A549 (cell line): Measurements from ENCODE around the gene LNPEP. TPM values are rescaled to one million over a fixed set of nuclear protein-coding genes. Genes with fewer than 3 reads are reported as not detected.

Source experiments
- ATAC-seq, 2 experiments: fragments of 200-7000 bp in 1 of 2; fragments of >200 bp in 1 of 2; cut with Nextera tagmentation in 1 of 2; cut with Tn5 transposase in 1 of 2; 3 replicates each; pipeline versions ENCODE4 v1.8.0 to v1.9.1; 2018 to 2020; ENCODE audit warnings: mild to moderate bottlenecking in 1 of 2, moderate library complexity in 1 of 2
- CTCF ChIA-PET: fragments of 300-600 bp; sonication (Branson Sonifier 250); formaldehyde crosslinking; extraction: SDS; loops from one replicate; lab custom pipeline; 2021; ENCODE audit warnings: antibody characterized with exemption, inconsistent platforms; lab: Yijun Ruan, JAX
- POLR2A ChIA-PET: fragments of 350-600 bp; formaldehyde crosslinking; extraction: SDS; loops from one replicate; lab custom pipeline; 2021; ENCODE audit warnings: antibody characterized with exemption, inconsistent platforms; lab: Yijun Ruan, JAX
- DNase-seq, 2 experiments: peaks; one replicate each; pipeline versions ENCODE4 v3.0.0 to v3.0.0-alpha.2; 2011 to 2016; ENCODE audit warnings: low read depth in 1 of 2, low spot score in 1 of 2
- FAIRE-seq: peaks from 2 replicates; lab custom pipeline; 2011; peaks lifted over from hg19 to GRCh38; lab: Jason Lieb, UNC
- H3K27ac ChIP-seq, 2 experiments: fragments of >200 bp; sonication (Bioruptor Twin); formaldehyde crosslinking; 3 replicates each; pipeline ENCODE4 v1.5.1; 2016 to 2017
- H3K4me1 ChIP-seq: fragments of >200 bp; sonication (Bioruptor Twin); formaldehyde crosslinking; 3 replicates; pipeline ENCODE4 v1.6.1; 2016
- H3K4me2 ChIP-seq: fragments of >200 bp; sonication (Bioruptor Twin); formaldehyde crosslinking; 3 replicates; pipeline ENCODE4 v1.6.1; 2016
- H3K4me3 ChIP-seq: fragments of >200 bp; sonication (Bioruptor Twin); formaldehyde crosslinking; 3 replicates; pipeline ENCODE4 v1.5.1; 2016
- H3K9me3 ChIP-seq: fragments of >200 bp; sonication (Bioruptor Twin); formaldehyde crosslinking; 3 replicates; pipeline ENCODE4 v1.6.1; 2016
- CEBPB ChIP-seq, 2 experiments: fragments of >200 bp in 1 of 2; sonication (Bioruptor Twin) in 1 of 2; formaldehyde crosslinking in 1 of 2; IDR thresholded peaks; 2 replicates each; pipeline ENCODE4 v1.6.1; 2012 to 2016
- CHD2 ChIP-seq: fragments of 150-350 bp; IDR thresholded peaks from 2 replicates; pipeline ENCODE4 v1.6.1; 2014; ENCODE audit warnings: low read length; ENCODE audit not compliant: partially characterized antibody
- EHMT2 ChIP-seq: fragments of 200-600 bp; sonication (generic); IDR thresholded peaks from 2 replicates; pipeline ENCODE4 v1.6.1; 2016; ENCODE audit warnings: antibody characterized with exemption, low read depth, mild to moderate bottlenecking, moderate library complexity
- FOSL2 ChIP-seq, 2 experiments: fragments of 450-650 bp in 1 of 2; fragments of >200 bp in 1 of 2; sonication (Bioruptor Twin) in 1 of 2; formaldehyde crosslinking; IDR thresholded peaks; 2 replicates each; pipeline versions ENCODE4 v1.5.0 to v1.6.1; 2016 to 2020; ENCODE audit warnings: mild to moderate bottlenecking in 1 of 2, moderate library complexity in 1 of 2
- FOXS1 ChIP-seq: fragments of 250-450 bp; sonication (Bioruptor Pico); IDR thresholded peaks from 2 replicates; pipeline ENCODE4 v1.5.0; 2020; ENCODE audit warnings: mild to moderate bottlenecking, moderate library complexity
- HDAC2 ChIP-seq: fragments of 200-600 bp; sonication (generic); IDR thresholded peaks from 2 replicates; pipeline ENCODE4 v1.6.1; 2016
- HOXA7 ChIP-seq: fragments of 250-450 bp; sonication (Bioruptor Pico); IDR thresholded peaks from 2 replicates; pipeline ENCODE4 v1.5.0; 2020; ENCODE audit warnings: mild to moderate bottlenecking, moderate library complexity
- HOXB13 ChIP-seq: fragments of 250-450 bp; sonication (Bioruptor Pico); IDR thresholded peaks from 2 replicates; pipeline ENCODE4 v1.5.0; 2020; ENCODE audit warnings: low read depth, mild to moderate bottlenecking, moderate library complexity
- JUNB ChIP-seq: fragments of >200 bp; sonication (Bioruptor Twin); formaldehyde crosslinking; IDR thresholded peaks from 2 replicates; pipeline ENCODE4 v1.6.1; 2016
- KDM5A ChIP-seq: fragments of 200-600 bp; sonication (generic); IDR thresholded peaks from 2 replicates; pipeline ENCODE4 v1.6.1; 2016; ENCODE audit warnings: antibody characterized with exemption, mild to moderate bottlenecking
- MAZ ChIP-seq: fragments of 150-350 bp; IDR thresholded peaks from 2 replicates; pipeline ENCODE4 v1.6.1; 2014; ENCODE audit warnings: antibody characterized with exemption, low read depth, low read length, borderline replicate concordance
- POLR2A ChIP-seq: IDR thresholded peaks from 2 replicates; pipeline ENCODE4 v1.6.1; 2012; ENCODE audit warnings: mild to moderate bottlenecking, low read length
- POLR2AphosphoS2 ChIP-seq: conservative IDR thresholded peaks from 2 replicates; pipeline ENCODE4 v1.6.1; 2012; ENCODE audit warnings: low read length, improper control_type of control experiment, inconsistent platforms
- RAD21 ChIP-seq, 2 experiments: fragments of >200 bp in 1 of 2; sonication (Bioruptor Twin) in 1 of 2; formaldehyde crosslinking in 1 of 2; IDR thresholded peaks in 1 of 2; conservative IDR thresholded peaks in 1 of 2; 2 replicates in 1 of 2; 3 replicates in 1 of 2; pipeline ENCODE4 v1.6.1; 2012 to 2018; ENCODE audit warnings: inconsistent platforms in 1 of 2
- RCOR1 ChIP-seq: fragments of 150-350 bp; IDR thresholded peaks from 2 replicates; pipeline ENCODE4 v1.6.1; 2014; ENCODE audit warnings: antibody characterized with exemption, low read length, low read depth
- SMC3 ChIP-seq: fragments of >200 bp; sonication (Bioruptor Twin); formaldehyde crosslinking; IDR thresholded peaks from 3 replicates; pipeline ENCODE4 v1.6.1; 2018; ENCODE audit warnings: inconsistent platforms
- SREBF2 ChIP-seq: fragments of 450-650 bp; IDR thresholded peaks from 2 replicates; pipeline ENCODE4 v1.6.1; 2014; ENCODE audit warnings: mild to moderate bottlenecking, moderate library complexity
- TFCP2L1 ChIP-seq: fragments of 250-450 bp; sonication (Bioruptor Pico); IDR thresholded peaks from 2 replicates; pipeline ENCODE4 v1.5.0; 2021; ENCODE audit warnings: mild to moderate bottlenecking
- ZC3H11A ChIP-seq: fragments of 450-650 bp; IDR thresholded peaks from 2 replicates; pipeline ENCODE4 v1.6.1; 2014; ENCODE audit warnings: antibody characterized with exemption, mild to moderate bottlenecking
- ZFP36 ChIP-seq: fragments of 450-650 bp; IDR thresholded peaks from 2 replicates; pipeline ENCODE4 v1.6.1; 2014; ENCODE audit warnings: borderline replicate concordance; ENCODE audit not compliant: partially characterized antibody
- WGBS: methylation state at CpG from one replicate; pipeline ENCODE4 v1.1.6; 2017; ENCODE audit errors: missing lambda C conversion rate; 5-methylcytosine and 5-hydroxymethylcytosine counted together
- polyA plus RNA-seq, 4 experiments: library from polyadenylated mRNA; depleted of rRNA in 3 of 4; stranded (reverse); fragments of >200 nt; fragmentation: RNase III in 1 of 4; extraction: RNeasy Plus Mini Kit Qiagen cat#74134 plus additional on column Dnase treatment in 1 of 4; gene quantifications; 2 replicates in 3 of 4; 3 replicates in 1 of 4; pipeline ENCODE4 v1.2.3, GENCODE V29; 2011 to 2017
- TF ChIP-seq, protein P1 (sequence below): fragments of >200 bp; sonication (Bioruptor Twin); formaldehyde crosslinking; IDR thresholded peaks from 2 replicates; pipeline ENCODE4 v1.6.1; 2016
- TF ChIP-seq, protein P2 (sequence below): fragments of >200 bp; sonication (Bioruptor Twin); formaldehyde crosslinking; IDR thresholded peaks from 3 replicates; pipeline ENCODE4 v1.5.1; 2016
- TF ChIP-seq, protein P3 (sequence below): fragments of 450-650 bp; IDR thresholded peaks from 2 replicates; pipeline ENCODE4 v1.6.1; 2014; ENCODE audit warnings: antibody characterized with exemption

The LNPEP gene
- polyA plus RNA-seq, 2 of the 4 experiments (the other 2 are of a cell fraction), result 5.9 to 19.7 TPM

DNA sequence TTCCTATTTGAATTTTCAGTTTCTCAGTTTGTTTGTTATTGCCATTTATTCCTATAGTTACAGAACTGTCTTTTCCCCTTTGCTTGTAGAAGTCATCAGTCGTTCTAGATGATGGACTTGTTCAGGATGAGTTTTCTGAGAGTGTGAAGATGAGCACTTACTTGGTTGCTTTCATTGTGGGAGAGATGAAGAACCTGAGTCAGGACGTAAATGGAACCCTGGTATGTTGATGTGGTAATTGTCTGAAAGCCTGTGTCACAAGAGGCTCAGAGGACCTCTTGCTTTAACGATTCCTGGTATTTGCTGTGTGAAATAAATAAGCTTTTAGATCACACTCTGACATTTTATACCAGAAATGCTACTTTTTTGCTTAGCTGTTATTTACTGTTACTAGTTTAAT, 50.6 kb downstream of the LNPEP start (continued):
- TF ChIP-seq, protein P1, sequence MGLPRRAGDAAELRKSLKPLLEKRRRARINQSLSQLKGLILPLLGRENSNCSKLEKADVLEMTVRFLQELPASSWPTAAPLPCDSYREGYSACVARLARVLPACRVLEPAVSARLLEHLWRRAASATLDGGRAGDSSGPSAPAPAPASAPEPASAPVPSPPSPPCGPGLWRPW, result no peak
- TF ChIP-seq SMC3 (no peak), HOXA7 (CRISPR knock-in tag) (no peak), SREBF2 (no peak), EHMT2 (no peak)
- TF ChIP-seq, protein P2, sequence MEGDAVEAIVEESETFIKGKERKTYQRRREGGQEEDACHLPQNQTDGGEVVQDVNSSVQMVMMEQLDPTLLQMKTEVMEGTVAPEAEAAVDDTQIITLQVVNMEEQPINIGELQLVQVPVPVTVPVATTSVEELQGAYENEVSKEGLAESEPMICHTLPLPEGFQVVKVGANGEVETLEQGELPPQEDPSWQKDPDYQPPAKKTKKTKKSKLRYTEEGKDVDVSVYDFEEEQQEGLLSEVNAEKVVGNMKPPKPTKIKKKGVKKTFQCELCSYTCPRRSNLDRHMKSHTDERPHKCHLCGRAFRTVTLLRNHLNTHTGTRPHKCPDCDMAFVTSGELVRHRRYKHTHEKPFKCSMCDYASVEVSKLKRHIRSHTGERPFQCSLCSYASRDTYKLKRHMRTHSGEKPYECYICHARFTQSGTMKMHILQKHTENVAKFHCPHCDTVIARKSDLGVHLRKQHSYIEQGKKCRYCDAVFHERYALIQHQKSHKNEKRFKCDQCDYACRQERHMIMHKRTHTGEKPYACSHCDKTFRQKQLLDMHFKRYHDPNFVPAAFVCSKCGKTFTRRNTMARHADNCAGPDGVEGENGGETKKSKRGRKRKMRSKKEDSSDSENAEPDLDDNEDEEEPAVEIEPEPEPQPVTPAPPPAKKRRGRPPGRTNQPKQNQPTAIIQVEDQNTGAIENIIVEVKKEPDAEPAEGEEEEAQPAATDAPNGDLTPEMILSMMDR, result no peak

DNA sequence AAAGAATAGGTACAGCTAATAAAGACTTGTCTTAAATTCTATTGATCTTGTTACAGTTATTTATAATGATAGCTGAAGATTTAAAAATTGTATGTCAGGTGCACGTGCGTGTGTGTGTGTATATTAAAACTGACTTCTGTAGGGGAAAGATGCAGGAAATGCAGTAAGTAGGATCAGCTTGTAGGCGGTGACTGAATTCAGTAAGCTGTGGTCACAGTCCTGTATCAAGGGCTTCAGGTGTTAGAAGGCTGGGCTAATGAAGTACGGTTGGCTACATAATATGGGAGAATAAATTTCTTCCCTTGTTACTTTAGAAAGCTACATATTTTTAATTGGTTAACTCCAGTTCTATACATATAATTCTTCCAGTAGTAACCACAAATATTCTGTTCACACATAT, 54.2 kb downstream of the LNPEP start:
- DNase-seq (no peak), FAIRE-seq (no peak), ATAC-seq (no peak)
- H3K27ac ChIP-seq, result no peak overlapping the region
- H3K9me3 ChIP-seq, result no peaks in the 10 kb centered on the region
- no peak overlapping the region for H3K4me3 ChIP-seq
- TF ChIP-seq FOXS1 (CRISPR knock-in tag) (no peak), FOSL2 (IDR thresholded peaks at IDR 0.05) (no peak), FOSL2 (CRISPR knock-in tag; IDR thresholded peaks at IDR 0.05) (no peak), ZC3H11A (no peak), JUNB (no peak), HDAC2 (no peak), TFCP2L1 (CRISPR knock-in tag) (no peak), ZFP36 (no peak), CEBPB (IDR thresholded peaks at IDR 0.05) (no peak), RCOR1 (no peak), KDM5A (no peak), HOXB13 (CRISPR knock-in tag) (no peak), SMC3 (no peak), POLR2A (no peak), RAD21 (conservative IDR thresholded peaks at IDR 0.05 in 1 of 2, IDR thresholded peaks at IDR 0.05 in 1 of 2) (no peak), MAZ (no peak), POLR2AphosphoS2 (no peak), CHD2 (no peak)
- TF ChIP-seq, protein P2, result no peak
- TF ChIP-seq, protein P3, sequence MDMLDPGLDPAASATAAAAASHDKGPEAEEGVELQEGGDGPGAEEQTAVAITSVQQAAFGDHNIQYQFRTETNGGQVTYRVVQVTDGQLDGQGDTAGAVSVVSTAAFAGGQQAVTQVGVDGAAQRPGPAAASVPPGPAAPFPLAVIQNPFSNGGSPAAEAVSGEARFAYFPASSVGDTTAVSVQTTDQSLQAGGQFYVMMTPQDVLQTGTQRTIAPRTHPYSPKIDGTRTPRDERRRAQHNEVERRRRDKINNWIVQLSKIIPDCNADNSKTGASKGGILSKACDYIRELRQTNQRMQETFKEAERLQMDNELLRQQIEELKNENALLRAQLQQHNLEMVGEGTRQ, result no peak
- TF ChIP-seq, protein P1, result no peak
- 91% methylated on average over 4 of the region's 4 CpGs for WGBS
- ChIA-PET POLR2A (no interaction called here), CTCF (no interaction called here)
- no peaks in the 10 kb centered on the region for H3K4me1 ChIP-seq
- H3K4me2 ChIP-seq, result no peak overlapping the region
